ENCODE measurements around the gene ZNF433.
"Not testable (repeated sequence)": the region's sequence is repeated elsewhere in the genome, so short reads cannot be mapped to it uniquely, and the experiment has no call there.

Gene ZNF433

GRCh38 chr19:12035220-12036172 is at the start of gene ZNF433:
Gene ZNF433, minus strand, starts transcription at chr19:12035679. Its CDS starts 140 bp downstream, at chr19:12035539.
- DNase-seq (ENCODE audit: low read depth in 2 of 2): peak; percentile 46 to 59

GRCh38 chr19:12083336-12083735 is 47.9 kb upstream of the ZNF433 start:
- not testable (repeated sequence) for DNase-seq (ENCODE audit: low read depth in 2 of 2)

GRCh38 chr19:12077375-12077774 is 41.9 kb upstream of the ZNF433 start:
- no peak for DNase-seq (ENCODE audit: low read depth in 2 of 2)

- not testable (repeated sequence) for DNase-seq (ENCODE audit: low read depth in 2 of 2)
Observed at GRCh38 chr19:12076331-12076730, 40.9 kb upstream of the ZNF433 start.

DNA sequence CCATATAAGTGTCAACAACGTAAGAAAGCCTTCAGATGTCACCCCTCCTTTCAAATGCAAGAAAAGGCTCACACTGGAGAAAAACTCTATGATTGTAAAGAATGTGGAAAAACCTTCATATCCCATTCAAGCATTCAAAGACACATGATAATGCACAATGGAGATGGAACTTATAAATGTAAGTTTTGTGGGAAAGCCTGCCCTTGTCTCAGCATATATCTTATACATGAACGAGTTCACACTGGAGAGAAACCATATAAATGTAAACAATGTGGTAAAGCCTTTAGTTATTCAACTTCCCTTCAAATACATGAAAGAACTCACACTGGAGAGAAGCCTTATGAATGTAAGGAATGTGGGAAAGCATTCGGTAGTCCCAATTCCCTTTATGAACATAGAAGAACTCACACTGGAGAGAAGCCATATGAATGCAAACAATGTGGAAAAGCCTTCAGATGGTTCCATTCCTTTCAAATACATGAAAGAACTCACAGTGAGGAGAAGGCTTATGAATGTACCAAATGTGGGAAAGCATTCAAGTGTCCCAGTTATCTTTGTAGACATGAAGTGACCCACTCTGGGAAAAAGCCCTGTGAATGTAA is 40.2 kb upstream of the ZNF433 start:
- no peak for DNase-seq (ENCODE audit: low read depth in 2 of 2)

GRCh38 chr19:12064590-12065538 is 29.4 kb upstream of the ZNF433 start, which contains the start of gene ZNF844:
Gene ZNF844, plus strand, starts transcription at chr19:12064731. Its CDS starts 143 bp downstream, at chr19:12064874.
- peak; percentile 52 to 70 for DNase-seq (ENCODE audit: low read depth in 2 of 2)

GRCh38 chr19:12055784-12056183 is 20.3 kb upstream of the ZNF433 start:
- DNase-seq (ENCODE audit: low read depth in 2 of 2): no peak

DNA sequence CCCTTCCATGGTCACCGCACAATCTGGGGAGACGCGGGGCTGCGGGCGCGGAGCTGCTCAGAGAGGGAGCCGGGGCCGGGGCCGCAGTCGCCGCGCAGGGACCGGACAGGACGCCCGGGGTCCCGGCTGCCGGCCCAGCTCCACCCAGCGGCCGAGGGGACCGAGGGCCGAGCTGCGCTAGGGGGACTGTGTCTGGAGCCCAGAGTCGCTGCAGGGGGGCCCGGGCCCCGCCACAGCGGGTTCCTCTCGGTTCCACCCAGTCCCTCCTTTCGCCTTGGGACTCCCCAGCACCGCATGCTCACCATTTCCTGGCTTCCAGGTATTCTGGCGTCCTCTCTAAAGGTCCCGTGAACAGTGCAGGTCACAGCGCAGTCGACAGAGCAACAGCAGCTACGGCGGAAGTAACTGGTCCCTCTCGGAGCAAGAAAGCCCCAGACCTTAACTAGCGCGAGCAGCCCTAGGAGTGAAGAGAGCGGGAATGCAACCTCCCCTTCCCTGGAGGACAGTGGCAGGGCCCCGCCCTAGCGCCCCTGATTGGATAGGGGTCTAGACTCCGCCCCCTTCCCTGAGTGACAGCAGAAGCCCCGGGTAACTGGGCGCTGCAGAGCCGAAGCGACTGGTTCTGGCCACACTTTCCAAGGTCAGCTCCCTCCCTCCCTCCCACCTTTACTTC is 17.2 kb upstream of the ZNF433 start, which contains the start of gene ZNF878:
Gene ZNF878 (minus strand): TSS at position 465 of the 673 bp plus-strand sequence. CDS start 160 bp downstream, at position 305.
- peak; percentile 12 to 31 for DNase-seq (ENCODE audit: low read depth in 2 of 2)

GRCh38 chr19:12052091-12052496 is 16.6 kb upstream of the ZNF433 start:
- DNase-seq (ENCODE audit: low read depth in 2 of 2): no peak

DNA sequence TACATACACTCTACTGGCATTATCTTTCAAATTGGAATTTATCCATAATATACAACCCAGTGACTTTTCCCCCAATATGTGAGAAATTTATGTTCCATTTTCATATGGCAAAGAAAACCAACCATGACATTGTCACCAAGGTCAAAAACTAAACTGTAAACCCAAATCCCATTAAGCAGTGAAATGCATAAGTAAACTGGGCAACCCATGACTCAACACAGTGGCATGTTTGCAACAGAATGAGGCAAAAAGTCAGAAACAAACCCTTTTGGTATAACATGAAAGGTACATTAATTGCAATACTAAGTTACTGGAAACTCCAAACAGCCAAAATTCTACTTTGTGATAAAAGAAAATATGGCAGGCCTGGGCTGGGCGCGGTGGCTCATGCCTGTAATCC is 12.4 kb upstream of the ZNF433 start:
- DNase-seq (ENCODE audit: low read depth in 2 of 2): no peak

DNA sequence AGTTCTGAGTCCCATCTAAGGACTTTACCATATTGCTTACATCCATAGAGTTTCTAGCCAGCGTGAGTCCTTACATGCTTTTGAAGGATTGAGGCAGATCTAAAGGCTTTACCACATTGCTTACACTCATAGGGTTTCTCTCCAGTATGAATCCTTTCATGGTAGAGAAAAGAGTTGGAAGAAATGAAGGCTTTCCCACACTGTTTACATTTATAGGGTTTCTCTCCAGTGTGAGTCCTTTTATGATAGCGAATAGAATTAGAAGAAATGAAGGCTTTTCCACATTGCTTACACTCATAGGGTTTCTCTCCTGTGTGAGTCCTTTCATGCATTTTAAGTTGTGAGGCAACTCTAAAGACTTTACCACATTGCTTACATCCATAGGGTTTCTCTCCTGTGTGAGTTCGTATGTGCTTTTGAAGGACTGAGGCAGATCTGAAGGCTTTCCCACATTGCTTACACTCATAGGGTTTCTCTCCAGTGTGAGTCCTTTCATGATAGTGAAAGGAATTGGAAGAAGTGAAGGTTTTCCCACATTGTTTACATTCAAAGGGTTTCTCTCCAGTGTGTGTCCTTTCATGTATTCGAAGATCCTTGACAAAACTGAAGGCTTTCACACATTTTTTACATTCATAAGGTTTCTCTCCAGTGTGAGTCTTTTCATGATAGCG is 8.4 kb upstream of the ZNF433 start:
- DNase-seq (ENCODE audit: low read depth in 2 of 2): no peak

DNA sequence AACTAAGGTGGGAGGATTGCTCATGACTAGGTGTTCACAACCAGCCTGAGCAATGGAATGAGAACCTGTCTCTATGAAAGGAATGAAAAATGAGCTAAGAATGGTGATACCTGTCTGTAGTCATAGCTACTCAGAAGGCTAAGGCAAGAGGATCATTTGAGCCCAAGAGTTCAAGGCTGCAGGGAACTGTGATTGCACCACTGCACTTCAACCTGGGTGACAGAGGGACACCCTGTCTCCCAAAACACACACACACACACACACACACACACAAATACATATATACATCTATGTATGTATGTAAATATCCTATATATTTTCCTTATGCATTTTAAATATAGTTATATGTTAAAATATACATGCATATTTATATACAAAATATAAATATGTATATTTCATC is 7.4 kb upstream of the ZNF433 start:
- DNase-seq (ENCODE audit: low read depth in 2 of 2): no peak

- no peak for DNase-seq (ENCODE audit: low read depth in 2 of 2)
Observed at GRCh38 chr19:12034620-12035019, 859 bp downstream of the ZNF433 start.

DNA sequence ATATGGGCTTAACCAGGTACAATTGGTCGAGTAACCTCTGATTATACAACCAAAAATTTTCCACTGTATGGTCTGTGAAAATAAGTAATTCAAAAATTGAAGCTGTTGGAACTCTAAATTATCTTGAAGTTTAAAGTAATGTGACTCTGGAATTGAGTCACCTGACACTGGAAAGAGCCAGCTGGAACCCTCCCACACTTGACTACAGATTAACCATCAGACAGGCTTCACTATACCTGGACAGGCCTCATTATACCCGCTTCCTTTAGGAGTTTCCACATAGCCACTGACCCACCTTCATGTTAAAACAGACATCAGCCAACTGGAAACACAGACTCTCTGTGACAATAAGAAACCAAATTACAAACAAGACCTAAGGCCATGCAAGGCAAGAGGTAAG is 1.3 kb downstream of the ZNF433 start:
- no peak for DNase-seq (ENCODE audit: low read depth in 2 of 2)

- no peak for DNase-seq (ENCODE audit: low read depth in 2 of 2)
Observed at GRCh38 chr19:12015753-12016116, 19.7 kb downstream of the ZNF433 start.

DNA sequence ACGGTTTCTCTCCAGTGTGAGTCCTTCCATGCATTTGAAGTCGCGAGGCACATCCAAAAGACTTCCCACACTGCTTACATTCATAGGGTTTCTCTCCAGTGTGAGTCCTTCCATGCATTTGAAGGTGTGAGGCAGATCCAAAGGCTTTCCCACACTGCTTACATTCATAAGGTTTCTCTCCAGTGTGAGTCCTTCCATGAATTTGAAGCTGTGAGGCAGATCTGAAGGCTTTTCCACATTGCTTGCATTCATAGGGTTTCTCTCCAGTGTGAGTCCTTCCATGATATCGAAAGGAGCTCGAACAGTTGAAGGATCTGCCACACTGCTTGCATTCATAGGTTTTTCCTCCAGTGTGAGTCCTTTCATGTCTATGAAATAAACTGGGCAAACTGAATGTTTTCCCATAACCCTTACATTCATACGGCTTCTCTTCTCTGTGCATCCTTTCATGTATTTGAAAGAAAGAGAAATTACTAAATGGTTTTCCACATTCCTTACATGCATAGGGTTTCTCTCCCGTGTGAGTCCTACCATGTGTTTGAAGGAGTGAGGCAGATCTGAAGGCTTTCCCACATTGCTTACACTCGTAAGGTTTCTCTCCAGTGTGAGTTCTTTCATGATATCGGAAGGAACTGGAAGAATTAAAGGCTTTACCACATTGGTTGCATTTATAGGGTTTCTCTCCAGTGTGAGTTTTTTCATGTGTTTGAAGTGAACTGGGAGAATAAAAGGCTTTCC is 20.3 kb downstream of the ZNF433 start:
- no peak for DNase-seq (ENCODE audit: low read depth in 2 of 2)

- no peak for DNase-seq (ENCODE audit: low read depth in 2 of 2)
Observed at GRCh38 chr19:12000152-12000981, 35.1 kb downstream of the ZNF433 start.

DNA sequence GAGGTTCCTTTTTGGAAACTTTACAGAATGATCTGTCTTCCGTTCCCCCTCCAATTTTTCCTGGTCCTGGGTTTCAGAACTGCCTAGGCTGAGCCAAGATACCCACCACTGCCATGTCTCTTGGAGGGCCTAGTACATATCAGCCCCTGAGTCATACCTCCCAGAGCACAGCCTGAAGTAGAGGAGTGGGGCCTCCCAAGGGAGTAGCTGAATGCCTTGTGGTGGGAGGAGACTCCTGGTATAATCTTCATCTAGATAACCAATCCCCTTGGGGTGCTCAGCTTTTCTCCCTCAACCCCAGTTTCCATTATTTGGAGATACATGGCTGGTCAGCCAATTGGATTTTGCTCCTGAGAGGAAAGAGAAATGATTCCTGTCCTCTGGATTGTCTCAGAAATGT is 40.3 kb downstream of the ZNF433 start:
- no peak for DNase-seq (ENCODE audit: low read depth in 2 of 2)

- not testable (repeated sequence) for DNase-seq (ENCODE audit: low read depth in 2 of 2)
Observed at GRCh38 chr19:11991921-11992320, 43.6 kb downstream of the ZNF433 start.

Data from stimulated activated CD8-positive, alpha-beta memory T cell treated with anti-CD3 and anti-CD28 coated beads, Interleukin-7, amount 100 ng/mL, for 4 hours (primary cell).